Breast epithelium (tissue), 3 donors: ENCODE measurements around the gene MYH3.

Experiments
- POLR2AphosphoS5 ChIP-seq, 3 donors: sonication (generic); formaldehyde crosslinking; IDR thresholded peaks; one replicate each; pipeline ENCODE4 v1.6.1; 2017; ENCODE audit warnings: antibody characterized with exemption in 3 of 3
- TF ChIP-seq, protein P1 (sequence below), 3 donors: fragments of 450-650 bp; IDR thresholded peaks; one replicate each; pipeline ENCODE4 v1.5.1; 2016 to 2017; ENCODE audit warnings: antibody characterized with exemption in 3 of 3, mild to moderate bottlenecking in 3 of 3, moderate library complexity in 3 of 3

- TF ChIP-seq, protein P1, sequence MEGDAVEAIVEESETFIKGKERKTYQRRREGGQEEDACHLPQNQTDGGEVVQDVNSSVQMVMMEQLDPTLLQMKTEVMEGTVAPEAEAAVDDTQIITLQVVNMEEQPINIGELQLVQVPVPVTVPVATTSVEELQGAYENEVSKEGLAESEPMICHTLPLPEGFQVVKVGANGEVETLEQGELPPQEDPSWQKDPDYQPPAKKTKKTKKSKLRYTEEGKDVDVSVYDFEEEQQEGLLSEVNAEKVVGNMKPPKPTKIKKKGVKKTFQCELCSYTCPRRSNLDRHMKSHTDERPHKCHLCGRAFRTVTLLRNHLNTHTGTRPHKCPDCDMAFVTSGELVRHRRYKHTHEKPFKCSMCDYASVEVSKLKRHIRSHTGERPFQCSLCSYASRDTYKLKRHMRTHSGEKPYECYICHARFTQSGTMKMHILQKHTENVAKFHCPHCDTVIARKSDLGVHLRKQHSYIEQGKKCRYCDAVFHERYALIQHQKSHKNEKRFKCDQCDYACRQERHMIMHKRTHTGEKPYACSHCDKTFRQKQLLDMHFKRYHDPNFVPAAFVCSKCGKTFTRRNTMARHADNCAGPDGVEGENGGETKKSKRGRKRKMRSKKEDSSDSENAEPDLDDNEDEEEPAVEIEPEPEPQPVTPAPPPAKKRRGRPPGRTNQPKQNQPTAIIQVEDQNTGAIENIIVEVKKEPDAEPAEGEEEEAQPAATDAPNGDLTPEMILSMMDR (IDR thresholded peaks at IDR 0.05), result no peak
- TF ChIP-seq POLR2AphosphoS5 (IDR thresholded peaks at IDR 0.05), result no peak
Observed at GRCh38 chr17:10652984-10653659, 4.0 kb downstream of the MYH3 start.
